Urinary bladder (tissue), 4 donors: ENCODE data around the gene ABCA9. TPM values are rescaled to one million over a fixed set of nuclear protein-coding genes. Genes with fewer than 3 reads are reported as not detected.
"Not testable (repeated sequence)": the region's sequence is repeated elsewhere in the genome, so short reads cannot be mapped to it uniquely, and the experiment has no call there.

ENCODE experiments used
- DNase-seq: peaks from one replicate; pipeline ENCODE4 v3.0.0-alpha.2; 2015; ENCODE audit errors: extremely low spot score
- H3K27ac ChIP-seq: one replicate; pipeline ENCODE4 v1.5.1; 2013; ENCODE audit warnings: low read depth, mild to moderate bottlenecking, moderate library complexity
- H3K36me3 ChIP-seq: one replicate; pipeline ENCODE4 v1.6.1; 2013; ENCODE audit warnings: mild to moderate bottlenecking, moderate library complexity; ENCODE audit not compliant: insufficient read depth
- H3K4me1 ChIP-seq: one replicate; pipeline ENCODE4 v1.6.1; 2013; ENCODE audit warnings: mild to moderate bottlenecking, moderate library complexity; ENCODE audit not compliant: insufficient read depth
- H3K4me3 ChIP-seq: one replicate; pipeline ENCODE4 v1.5.1; 2013; ENCODE audit warnings: low read depth, low read length
- WGBS: extraction: QIAGEN DNeasy Blood & Tissue Kit; methylation state at CpG from one replicate; pipeline ENCODE4 v1.1.7; 2013; 5-methylcytosine and 5-hydroxymethylcytosine counted together
- polyA plus RNA-seq: library from polyadenylated mRNA; stranded (reverse); fragments of 200-250 nt; gene quantifications from one replicate; pipeline ENCODE4 v1.2.3, GENCODE V29; 2013
- small RNA-seq: library from RNA; depleted of rRNA; stranded (forward); fragments of <200 nt; gene quantifications from one replicate; pipeline ENCODE3, GENCODE V24; 2014
- total RNA-seq: library from RNA; depleted of rRNA; stranded (reverse); fragments of >200 nt; gene quantifications from one replicate; pipeline ENCODE4 v1.2.3, GENCODE V29; 2014
- donor health status: healthy with polysubstance abuse.
- donor health status: healthy.

Gene ABCA9
- total and polyA plus RNA-seq, 2 donors: 13.1 to 46.6 TPM

GRCh38 chr17:68944435-68945035, 116.2 kb downstream of the ABCA9 start:
- 85% methylated on average over 6 of the region's 6 CpGs for WGBS
- DNase-seq: no peak
- no peaks in the 10 kb centered on the region for H3K4me1 ChIP-seq
- no peak overlapping the region for H3K4me3 ChIP-seq
- H3K27ac ChIP-seq: no peak overlapping the region
- H3K36me3 ChIP-seq: no peaks in the 10 kb centered on the region

GRCh38 chr17:68943812-68944182, 116.9 kb downstream of the ABCA9 start:
- not testable (repeated sequence) for H3K4me3 ChIP-seq, H3K36me3 ChIP-seq, H3K27ac ChIP-seq, DNase-seq, H3K4me1 ChIP-seq
- WGBS: 96% methylated on average over 2 of the region's 2 CpGs

GRCh38 chr17:68943123-68943811, 117.5 kb downstream of the ABCA9 start:
- Histone ChIP-seq H3K27ac (no peak overlapping the region), H3K4me3 (no peak overlapping the region), H3K4me1 (no peaks in the 10 kb centered on the region), H3K36me3 (no peaks in the 10 kb centered on the region)
- 93% methylated on average over 4 of the region's 4 CpGs for WGBS
- DNase-seq: no peak

- no peak overlapping the region for H3K4me3 ChIP-seq
- no peak for DNase-seq
- no peaks in the 10 kb centered on the region for H3K36me3 ChIP-seq
- no peaks in the 10 kb centered on the region for H3K4me1 ChIP-seq
- WGBS: 69% methylated on average over 3 of the region's 3 CpGs
- no peak overlapping the region for H3K27ac ChIP-seq
Measured at GRCh38 chr17:68942389-68942788, 118.3 kb downstream of the ABCA9 start.

GRCh38 chr17:68941761-68942160, 119.0 kb downstream of the ABCA9 start:
- Histone ChIP-seq H3K27ac (no peak overlapping the region), H3K4me3 (no peak overlapping the region), H3K36me3 (no peaks in the 10 kb centered on the region), H3K4me1 (no peaks in the 10 kb centered on the region)
- WGBS: 72% methylated on average over 6 of the region's 6 CpGs
- DNase-seq: no peak

GRCh38 chr17:68939195-68939594, 121.5 kb downstream of the ABCA9 start:
- no peak overlapping the region for H3K27ac ChIP-seq
- WGBS: 64% methylated on average over 3 of the region's 3 CpGs
- no peak for DNase-seq

GRCh38 chr17:68937890-68938514, 122.7 kb downstream of the ABCA9 start:
- 86% methylated on average over 8 of the region's 8 CpGs for WGBS
- H3K36me3 ChIP-seq: no peaks in the 10 kb centered on the region
- H3K4me1 ChIP-seq: no peaks in the 10 kb centered on the region
- no peak for DNase-seq
- H3K4me3 ChIP-seq: no peak overlapping the region
- H3K27ac ChIP-seq: no peak overlapping the region

More at GRCh38 chr17:68939195-68939594, 121.5 kb downstream of the ABCA9 start:
- Histone ChIP-seq H3K4me3 (no peak overlapping the region), H3K4me1 (no peaks in the 10 kb centered on the region), H3K36me3 (no peaks in the 10 kb centered on the region)

GRCh38 chr17:68927516-68927915, 133.2 kb downstream of the ABCA9 start:
- Histone ChIP-seq H3K4me1 (no peaks in the 10 kb centered on the region), H3K27ac (no peak overlapping the region), H3K36me3 (peaks cover 2% of the 10 kb centered on the region), H3K4me3 (no peak overlapping the region)
- no peak for DNase-seq
- WGBS: 68% methylated on average over 4 of the region's 4 CpGs

GRCh38 chr17:68924793-68925720, 135.7 kb downstream of the ABCA9 start:
- 79% methylated on average over 9 of the region's 9 CpGs for WGBS
- no peak overlapping the region for H3K27ac ChIP-seq
- DNase-seq: no peak
- no peak overlapping the region for H3K4me3 ChIP-seq
- peaks cover 2% of the 10 kb centered on the region for H3K36me3 ChIP-seq
- no peaks in the 10 kb centered on the region for H3K4me1 ChIP-seq

Small RNAs within 50 kb of the gene (small RNA-seq; reads per million reads assigned to genes)
- gene MIR4524B: not detected

Other genes starting within 250 kb of the ABCA9 start
- gene ABCA8, start 105.5 kb downstream of the ABCA9 start, total RNA-seq: 107 TPM
- 43.6 TPM for gene ABCA8, start 105.5 kb downstream of the ABCA9 start, polyA plus RNA-seq
- gene ABCA6, start 81.0 kb upstream of the ABCA9 start, total RNA-seq: 74.6 TPM
- gene ABCA6, start 81.0 kb upstream of the ABCA9 start, polyA plus RNA-seq: 35.9 TPM
- gene ABCA10, start 167.9 kb upstream of the ABCA9 start, total RNA-seq: 40.4 TPM
- 3.3 TPM for gene ABCA10, start 167.9 kb upstream of the ABCA9 start, polyA plus RNA-seq